Anterior cingulate cortex (tissue), 58 donors: ENCODE results near the gene DPYD.
"Not testable (repeated sequence)": the region's sequence is repeated elsewhere in the genome, so short reads cannot be mapped to it uniquely, and the experiment has no call there.

ENCODE experiments used
- DNase-seq, 58 donors: peaks; one replicate each; lab custom pipeline; 2025; lab: John Stamatoyannopoulos, UW

Gene DPYD

DNA sequence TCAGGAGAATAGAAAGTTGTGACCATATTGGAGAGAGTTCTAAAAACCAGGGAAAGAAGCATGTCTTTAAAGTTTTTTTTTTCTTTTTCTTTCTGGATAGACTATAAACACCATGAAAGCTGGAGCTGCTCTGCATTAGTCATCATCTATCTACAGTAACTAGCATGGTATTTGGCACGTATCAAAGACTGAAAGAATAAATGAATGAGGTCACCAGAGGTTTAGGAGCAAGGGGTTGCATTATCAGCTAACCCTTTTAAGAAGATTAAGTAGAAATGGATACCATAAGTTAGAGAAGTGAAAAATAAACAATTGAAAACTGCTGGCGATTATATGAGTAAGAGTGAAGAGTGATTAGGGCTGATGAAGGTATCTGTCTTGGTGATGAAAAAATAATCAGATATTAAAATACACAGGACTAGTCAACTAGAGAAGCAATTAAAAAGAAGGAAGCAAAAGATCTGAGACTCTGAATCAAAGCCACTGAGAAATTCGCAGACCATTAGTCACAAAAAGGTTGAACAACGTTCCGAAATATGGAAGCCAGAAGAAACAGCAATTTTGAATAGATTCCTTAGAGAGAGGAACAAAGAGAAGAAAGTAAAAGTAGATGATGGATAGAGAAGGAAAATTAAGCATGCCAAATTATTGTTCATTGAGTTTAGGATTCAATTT is 536.4 kb downstream of the DPYD start:
- DNase-seq = no peak

DNA sequence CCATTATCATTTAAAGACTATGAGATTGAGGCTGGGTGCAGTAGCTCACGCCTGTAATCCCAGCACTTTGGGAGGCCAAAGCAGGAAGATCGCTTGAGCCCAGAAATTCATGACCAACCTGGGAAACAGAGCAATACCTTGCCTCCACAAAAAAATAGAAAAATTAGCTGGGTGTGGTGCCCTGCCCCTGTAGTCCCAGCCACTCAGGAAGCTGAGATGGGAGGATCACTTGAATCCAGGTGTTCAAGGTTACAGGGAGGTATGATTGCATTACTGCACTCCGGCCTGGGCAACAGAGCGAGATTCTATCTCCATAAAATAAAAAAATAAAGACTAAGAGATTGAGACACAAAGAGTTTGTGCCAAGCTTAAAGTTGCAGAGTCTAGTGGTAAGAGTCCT is 537.0 kb downstream of the DPYD start:
- DNase-seq = no peak

DNA sequence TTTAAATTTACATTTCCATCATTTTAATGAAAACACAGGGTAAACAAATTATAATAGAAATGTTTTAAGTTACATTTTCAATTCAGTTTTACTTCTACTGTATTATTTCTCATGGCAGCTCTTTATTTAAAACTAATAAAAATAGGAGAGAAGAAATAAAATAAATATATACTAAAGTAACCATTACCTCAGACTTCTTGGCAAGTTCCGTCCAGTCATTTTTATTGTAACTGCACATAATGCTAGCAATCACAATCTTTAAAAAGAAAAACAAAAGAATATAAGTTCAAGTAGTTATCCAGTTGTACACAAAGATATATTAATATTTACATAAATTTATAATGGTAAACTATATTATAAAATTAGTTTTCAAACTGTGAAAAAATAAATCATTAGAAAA is 538.6 kb downstream of the DPYD start:
- no peak for DNase-seq

DNA sequence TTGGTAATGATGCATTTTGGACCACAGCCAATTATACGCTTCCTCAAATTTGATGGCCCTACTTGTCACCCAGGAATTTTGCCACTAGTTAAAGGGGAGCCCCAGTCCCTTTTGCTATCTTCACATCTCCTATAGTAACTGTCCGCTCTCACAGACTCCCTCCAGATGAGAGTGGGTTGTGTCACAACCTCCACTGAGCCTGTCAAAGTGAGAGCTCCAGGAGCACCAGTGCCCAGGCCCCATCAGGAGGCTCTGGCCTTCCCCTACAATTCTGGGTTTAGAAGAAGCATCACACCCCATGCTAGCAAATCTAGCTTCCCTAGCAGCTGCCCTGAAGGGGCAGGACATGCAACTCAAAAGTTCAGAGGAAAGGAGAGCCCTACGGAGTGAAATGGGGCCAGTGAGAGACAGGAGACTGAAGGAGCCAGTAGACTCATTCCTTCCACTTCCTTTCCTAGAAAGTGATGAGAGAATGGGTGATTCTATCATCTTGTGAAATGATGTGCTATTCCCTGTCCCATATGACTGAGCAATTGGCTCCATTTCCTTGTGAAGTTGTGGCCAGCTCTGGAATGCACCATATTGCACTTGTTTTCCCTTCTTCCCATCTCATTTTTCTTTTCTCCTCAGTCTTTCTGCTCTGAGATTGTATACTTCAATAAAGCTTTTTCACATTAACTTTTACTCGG is 541.3 kb downstream of the DPYD start:
- no peak for DNase-seq

DNA sequence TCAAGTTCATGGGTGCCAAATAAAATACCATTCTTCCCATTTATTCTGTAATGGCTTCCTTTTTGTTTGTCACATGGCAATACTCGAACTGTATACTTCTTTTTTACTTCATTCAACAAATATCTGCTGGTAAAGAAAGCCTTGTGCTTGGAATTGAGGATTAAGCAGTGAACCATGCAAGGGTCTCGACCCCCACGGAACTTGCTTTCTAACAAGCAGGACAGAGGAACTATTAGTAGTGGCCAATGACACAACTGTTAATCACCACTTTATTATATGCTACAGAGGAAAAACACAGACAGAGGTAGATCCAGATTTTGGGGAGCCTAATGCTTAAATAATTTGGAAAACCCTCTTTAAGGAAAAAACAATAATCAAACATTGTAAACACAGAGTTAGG is 542.2 kb downstream of the DPYD start:
- no peak for DNase-seq

DNA sequence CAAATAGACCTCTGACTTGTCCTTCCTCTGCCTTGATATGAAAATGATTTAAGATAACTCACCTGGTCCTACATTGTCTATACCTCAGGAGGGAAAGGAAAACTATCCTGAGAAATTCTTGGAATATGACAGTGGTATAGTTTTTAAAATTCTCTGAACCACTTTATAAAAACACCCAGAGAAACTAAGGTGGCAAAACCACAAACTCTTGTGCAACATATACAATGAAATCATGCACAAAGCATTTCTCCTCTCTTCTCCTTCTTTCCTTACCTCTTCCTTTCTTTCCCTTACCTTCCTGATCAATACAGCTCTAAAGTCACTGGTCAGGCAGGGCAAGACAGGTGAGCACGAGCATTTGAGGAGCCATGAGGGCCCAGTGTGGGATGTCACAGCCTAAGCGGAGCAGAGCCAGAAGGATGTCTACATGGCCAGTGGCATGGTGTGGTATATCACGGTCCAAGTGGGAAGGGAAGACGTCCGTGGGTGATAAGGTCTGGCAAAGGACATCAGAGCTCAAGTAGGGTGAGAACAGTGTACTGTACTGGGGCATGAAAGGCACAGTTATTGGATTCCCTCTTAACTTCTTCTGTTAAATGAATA is 543.3 kb downstream of the DPYD start:
- no peak for DNase-seq

DNA sequence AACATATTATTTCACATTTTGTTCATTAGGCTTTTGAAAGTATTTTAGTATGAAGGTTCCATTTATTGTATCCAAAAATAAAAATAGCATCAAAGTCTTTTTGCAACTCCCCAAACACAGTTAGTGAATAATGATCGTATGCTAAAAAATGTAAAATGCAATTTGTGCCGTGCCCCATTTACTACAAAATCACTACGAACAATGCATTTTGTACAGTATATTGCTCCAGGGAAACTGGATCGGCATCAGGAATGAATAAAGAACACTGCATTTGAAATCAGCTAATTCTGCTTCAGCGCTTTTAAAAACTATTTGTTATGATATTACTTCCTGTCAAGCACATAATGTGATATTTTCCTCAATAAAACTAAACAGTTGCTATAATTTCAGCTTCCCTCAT is 547.8 kb downstream of the DPYD start:
- DNase-seq = no peak

DNA sequence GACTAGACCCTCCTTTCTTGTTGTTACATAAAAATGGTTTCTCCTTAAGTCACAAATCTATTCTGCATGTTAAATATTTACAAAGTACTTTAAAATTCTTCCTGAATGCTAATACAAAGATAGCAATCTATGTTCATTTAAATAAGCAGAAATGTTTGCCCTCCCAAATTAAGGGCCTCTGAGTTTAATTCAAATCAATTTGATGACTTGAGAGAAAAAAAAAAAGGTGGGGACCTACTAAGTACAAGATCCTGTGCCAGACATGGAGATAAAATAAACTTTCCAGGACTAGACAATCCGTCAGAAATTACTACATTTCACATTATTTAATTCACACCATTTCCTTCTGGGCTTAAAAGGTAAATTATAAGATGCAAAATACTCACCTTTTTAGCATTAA is 548.3 kb downstream of the DPYD start:
- no peak for DNase-seq

DNA sequence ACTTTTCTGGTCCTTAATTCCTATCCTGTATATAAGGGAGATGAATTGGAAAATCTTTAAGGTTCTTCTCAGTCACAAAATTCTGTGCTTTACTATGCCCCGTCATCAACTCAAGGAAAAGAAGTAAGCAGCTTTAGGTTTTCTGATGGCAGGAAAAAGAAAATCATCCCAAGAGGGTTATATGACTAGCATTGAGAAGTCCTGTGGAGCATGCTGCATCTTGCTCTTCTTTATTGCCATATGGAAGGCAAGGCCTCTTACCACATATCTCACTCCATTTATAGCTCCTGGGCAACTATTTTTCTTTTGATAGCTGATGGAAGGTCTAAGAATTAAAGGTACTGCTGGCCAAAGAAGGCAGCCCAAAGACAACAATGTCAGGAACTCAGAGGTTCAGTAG is 552.5 kb downstream of the DPYD start:
- DNase-seq = no peak

DNA sequence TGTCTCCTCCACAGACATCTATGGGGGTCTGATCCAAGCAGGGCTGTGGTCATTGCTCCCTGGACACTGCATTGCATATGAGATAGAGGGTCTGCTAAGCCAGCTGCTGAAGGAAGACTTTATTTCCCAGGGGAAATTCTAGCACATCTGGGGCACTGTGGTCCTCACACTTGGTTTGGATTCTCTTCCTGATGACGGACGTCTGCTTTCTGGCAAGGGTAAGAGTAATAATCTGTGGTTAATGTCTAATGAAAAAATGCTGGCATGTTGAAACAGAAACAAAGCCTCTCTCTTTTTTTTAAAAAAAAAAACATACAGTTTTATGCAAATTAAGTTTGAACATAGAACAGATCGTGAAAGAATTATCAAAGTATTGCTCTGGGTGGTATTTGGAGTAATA is 553.9 kb downstream of the DPYD start:
- no peak for DNase-seq

DNA sequence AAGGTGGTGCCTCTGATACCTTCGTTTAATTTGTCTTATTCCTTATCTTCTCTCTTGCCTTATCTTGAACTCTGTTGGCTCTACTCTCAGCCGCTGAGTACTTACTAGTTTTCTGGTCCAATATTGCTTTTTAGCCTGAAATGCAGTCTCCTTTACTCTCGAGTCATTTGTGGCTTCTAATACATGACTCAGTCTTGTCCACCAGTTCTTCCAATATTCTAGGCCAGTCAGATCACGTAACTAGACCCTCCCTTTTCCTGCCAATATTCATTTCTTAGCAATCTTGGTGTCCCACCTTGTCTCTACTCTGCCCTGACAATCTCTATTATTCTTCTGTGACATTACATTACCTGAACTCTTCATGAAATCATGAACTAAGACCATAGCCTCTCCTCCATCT is 555.8 kb downstream of the DPYD start:
- DNase-seq = no peak

DNA sequence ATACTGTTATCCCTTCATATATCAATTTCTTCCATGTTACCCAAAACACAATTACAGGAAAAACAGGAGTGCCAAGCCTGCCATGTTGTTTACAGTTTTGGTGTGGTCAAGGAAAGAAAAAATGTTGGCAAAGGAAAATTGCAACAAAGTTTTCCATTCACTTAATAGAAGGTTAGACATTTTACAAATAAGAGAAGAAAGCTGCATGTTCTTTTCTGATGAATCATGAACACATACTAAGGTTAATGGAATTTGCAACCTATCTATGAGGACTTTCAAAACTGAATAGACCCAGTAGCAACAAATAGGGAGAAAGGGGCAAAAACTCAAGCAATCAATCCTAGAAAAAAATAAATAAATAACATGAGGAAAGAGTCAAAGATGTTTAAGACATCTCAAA is 556.7 kb downstream of the DPYD start:
- no peak for DNase-seq

DNA sequence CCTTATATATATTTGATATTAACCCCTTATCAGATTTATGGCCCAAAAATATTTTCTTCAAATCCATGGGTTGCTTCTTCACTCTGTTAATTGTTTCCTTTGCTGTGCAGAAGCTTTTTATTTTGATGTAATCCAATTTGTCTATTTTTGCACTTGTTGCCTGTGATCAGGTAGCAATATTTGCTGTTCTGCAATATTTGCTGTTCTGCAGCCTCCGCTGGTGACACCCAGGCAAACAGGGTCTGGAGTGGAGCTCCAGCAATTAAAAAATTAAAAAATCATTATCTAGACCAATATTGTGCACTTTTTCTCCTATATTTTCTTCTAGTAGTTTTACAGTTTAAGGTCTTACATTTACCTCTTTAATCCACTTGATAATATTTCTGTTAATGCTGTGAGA is 564.5 kb downstream of the DPYD start:
- DNase-seq = no peak

DNA sequence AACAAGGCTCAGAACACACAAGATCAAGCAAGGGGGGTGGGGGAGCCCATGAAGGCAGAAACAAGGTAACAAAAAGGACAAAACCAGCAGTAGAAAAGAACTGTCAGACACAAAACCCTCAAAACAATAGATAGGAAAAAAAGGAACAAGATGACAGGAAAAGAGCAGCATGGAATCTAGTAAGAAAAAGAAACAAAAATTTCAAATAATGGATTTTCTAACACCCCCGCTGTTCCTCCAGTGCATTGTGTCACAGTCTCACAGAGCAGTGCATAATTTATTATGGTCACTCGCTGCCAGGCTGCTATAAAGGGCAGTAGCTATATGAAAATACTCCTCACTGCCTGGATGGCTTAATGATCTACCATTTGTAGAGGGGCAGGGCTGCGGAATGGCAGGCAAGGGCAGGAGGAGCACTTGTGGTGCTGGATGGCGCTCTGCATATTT is 567.9 kb downstream of the DPYD start:
- no peak for DNase-seq

DNA sequence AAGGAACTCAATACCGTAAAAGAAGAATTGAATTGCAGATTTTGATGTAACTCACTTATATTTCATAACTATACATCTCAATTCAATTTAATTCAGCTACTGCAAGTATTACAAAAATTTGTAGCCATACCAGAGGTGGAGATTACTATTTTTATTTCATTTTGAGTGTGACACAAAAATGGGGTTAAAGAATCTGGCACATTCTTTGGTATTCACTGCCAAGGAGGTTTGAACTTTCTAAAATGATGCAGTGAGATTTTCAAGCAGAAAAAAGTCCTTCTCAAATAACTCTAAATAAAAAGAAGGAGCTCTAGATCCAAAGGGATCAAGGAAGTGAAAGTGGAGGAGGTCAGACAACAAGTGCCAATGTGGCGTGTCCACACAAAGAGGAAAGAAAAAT is 569.0 kb downstream of the DPYD start:
- no peak for DNase-seq

DNA sequence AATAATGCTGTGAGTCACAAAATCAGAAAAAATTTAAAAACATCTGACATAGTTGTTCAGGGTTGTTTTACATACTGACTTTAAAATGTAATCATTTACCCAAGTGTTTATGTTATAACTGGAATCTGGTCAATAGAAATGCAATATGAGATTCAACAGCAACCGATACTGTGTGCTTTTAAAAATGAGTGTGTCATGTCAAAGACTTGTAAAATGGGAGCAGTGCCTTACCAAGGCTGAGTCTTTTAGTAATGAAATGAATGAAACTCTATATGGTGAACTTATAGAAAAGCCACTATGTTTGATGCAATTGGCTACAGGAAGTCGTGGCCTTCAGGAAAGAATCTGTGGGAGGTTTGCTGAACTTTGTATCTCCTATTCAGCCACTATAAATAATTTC is 570.2 kb downstream of the DPYD start:
- DNase-seq = no peak

DNA sequence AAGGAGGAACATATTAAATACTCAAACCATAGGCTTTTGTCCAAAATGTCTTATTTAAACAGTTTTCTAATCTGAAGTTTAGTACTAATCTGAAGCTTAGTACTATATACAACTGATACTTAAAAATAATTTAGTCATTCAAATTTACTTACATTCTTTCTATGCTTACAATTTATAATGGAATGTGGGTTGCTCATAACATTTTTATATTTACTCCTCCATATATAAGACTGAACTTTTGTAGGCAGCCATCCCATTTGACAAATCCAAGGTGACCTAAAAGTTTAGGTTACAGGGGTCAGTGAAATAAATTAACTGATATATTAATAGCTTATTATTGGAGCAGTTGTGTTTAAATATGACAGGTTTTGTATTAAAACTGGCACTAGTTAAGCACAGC is 570.6 kb downstream of the DPYD start:
- no peak for DNase-seq

DNA sequence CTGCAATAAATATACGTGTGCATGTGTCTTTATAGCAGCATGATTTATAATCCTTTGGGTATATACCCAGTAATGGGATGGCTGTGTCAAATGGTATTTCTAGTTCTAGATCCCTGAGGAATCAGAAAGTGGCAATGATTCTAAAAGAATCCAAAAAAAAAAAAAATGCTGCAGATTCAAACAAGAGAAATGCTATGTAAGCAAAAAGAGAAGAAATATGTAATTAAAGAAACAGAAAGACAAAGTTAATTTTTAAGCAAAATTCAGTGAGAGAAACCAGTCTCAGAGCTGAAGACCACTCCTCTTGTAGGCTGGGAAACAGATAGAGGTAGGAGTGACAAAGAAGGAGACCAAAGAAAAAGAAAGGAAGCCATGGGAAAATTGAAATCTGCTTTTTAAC is 571.0 kb downstream of the DPYD start:
- not testable (repeated sequence) for DNase-seq

DNA sequence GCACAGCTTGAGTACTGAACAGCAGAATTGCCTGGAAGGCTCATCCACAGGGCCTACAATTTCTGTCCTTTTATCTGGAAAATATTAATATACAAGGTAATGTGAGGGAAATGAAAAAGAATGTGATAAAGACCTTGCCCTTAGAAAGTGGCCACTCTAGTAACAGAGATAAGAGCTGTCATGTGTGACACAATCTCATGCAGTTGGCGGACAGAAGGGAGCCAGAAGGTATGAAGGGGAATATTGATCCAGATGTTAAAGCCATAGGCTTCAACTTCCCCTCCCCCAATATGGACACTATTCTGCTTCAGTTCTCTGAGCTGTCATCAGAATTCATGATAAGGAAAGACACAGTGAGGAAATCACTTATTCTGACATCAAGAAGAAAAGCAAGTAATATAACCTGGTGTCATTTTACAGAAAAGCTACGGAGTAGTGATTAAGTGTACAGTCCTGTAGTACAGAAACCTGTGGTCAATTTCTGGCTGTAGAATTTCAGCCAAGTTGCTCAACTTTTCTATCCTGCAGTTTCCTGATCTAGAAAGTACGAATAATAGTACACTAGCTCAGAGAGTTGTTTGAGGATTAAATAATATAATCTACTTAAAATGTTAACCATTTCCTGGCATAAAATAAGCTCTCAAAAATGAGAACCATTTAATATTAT is 572.1 kb downstream of the DPYD start:
- DNase-seq = no peak

DNA sequence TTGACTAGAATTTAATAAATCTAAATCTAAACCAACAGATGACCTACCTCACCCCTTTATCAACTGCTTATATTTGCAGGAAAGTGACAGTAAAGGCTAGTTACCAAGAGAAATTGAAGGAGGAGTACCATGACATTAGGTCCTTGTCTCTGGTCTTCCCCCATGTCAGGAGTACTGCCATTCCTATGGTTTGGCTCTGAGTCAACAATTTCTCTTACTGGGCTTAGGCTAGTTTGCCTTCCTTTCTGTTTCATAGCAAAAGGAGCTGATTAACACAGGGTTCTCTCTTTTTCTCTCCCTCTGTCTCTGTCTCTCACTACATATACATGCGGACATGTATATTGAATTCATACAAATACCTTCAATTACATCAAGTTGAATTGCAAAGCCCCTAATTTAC is 579.9 kb downstream of the DPYD start:
- no peak for DNase-seq

DNA sequence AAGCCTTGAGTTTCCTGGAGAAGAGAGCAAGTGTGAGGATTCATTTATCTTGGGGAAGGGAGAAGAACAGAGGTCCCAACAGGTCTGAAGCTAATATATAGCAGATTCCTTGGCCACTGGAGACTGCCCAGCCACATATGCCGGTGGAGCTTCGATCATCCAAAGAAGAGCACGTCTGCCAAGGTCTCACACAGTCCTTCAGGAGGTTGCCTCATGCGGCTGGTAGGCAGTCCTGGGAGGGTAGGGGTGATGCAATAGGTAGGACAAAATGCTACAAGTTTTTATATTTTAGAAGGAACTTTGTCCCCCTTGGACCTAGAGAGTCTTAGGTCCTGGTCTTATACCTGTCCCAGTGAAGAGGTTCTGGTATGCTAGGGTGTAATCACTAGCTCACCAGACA is 582.5 kb downstream of the DPYD start:
- DNase-seq = no peak
